H1 (cell line): ENCODE measurements around the gene FMNL1. TPM values are rescaled to one million over a fixed set of nuclear protein-coding genes. Genes with fewer than 3 reads are reported as not detected.
A peak's percentile ranks its signal among the peaks of the same experiment; 100 is the strongest.

ENCODE experiments used
- CBX8 ChIP-seq: fragments of 300-800, 300-1000 bp; sonication (generic); IDR thresholded peaks from 2 replicates; pipeline ENCODE4 v1.7.1; 2016; ENCODE audit warnings: low read depth, low read length, borderline replicate concordance
- CREB1 ChIP-seq: IDR thresholded peaks from 2 replicates; pipeline ENCODE4 v1.6.1; 2012; ENCODE audit warnings: inconsistent platforms
- GABPA ChIP-seq: IDR thresholded peaks from 2 replicates; pipeline ENCODE4 v1.6.1; 2011; ENCODE audit warnings: mild to moderate bottlenecking, low read length, moderate library complexity, borderline replicate concordance; ENCODE audit not compliant: insufficient read depth
- RAD21 ChIP-seq, 2 experiments: IDR thresholded peaks in 1 of 2; conservative IDR thresholded peaks in 1 of 2; 2 replicates each; pipeline ENCODE4 v1.6.1; 2011; ENCODE audit warnings: low read depth in 2 of 2, low read length in 2 of 2, improper control_type of control experiment in 1 of 2, inconsistent platforms in 1 of 2, mild to moderate bottlenecking in 1 of 2, moderate library complexity in 1 of 2
- polyA plus RNA-seq, 7 experiments: library from polyadenylated mRNA; depleted of rRNA in 3 of 7; stranded (reverse) in 5 of 7; unstranded in 2 of 7; fragments of >200 nt in 5 of 7; fragments of 200-250 nt in 2 of 7; gene quantifications; 1 replicate in 5 of 7; 2 replicates in 1 of 7; 4 replicates in 1 of 7; pipeline versions ENCODE4 v1.2.1 to v1.2.3, GENCODE V29; 2011 to 2013; ENCODE audit warnings: missing spikeins in 2 of 7, mixed read lengths in 2 of 7
- total RNA-seq: library from RNA; stranded (reverse); fragmentation: NEBNext Ultra II Directional; extraction: Animal tissue kit (Norgen Biotek cat#: 25700); gene quantifications from 2 replicates; pipeline ENCODE4 v1.2.1, GENCODE V29; 2021
- TF ChIP-seq, protein P1 (sequence below): fragments of 300-600 bp; sonication (generic); IDR thresholded peaks from 2 replicates; pipeline ENCODE4 v1.7.1; 2012; ENCODE audit warnings: low read length, moderate library complexity, mild to moderate bottlenecking, inconsistent platforms; ENCODE audit not compliant: insufficient replicate concordance
- TF ChIP-seq, protein P2 (sequence below): IDR thresholded peaks from 2 replicates; pipeline ENCODE4 v1.6.1; 2012; ENCODE audit warnings: inconsistent platforms
- TF ChIP-seq, protein P3 (sequence below), 3 experiments: IDR thresholded peaks; 1 replicate in 2 of 3; 2 replicates in 1 of 3; pipeline versions ENCODE4 v1.5.1 to v1.6.1; 2011; ENCODE audit warnings: low read length in 3 of 3, mild to moderate bottlenecking in 3 of 3, inconsistent platforms in 2 of 3, low read depth in 1 of 3, moderate library complexity in 1 of 3; ENCODE audit not compliant: insufficient read depth in 1 of 3; ENCODE audit errors: control extremely low read depth in 1 of 3

Gene FMNL1
- total and polyA plus RNA-seq, 2 of the 8 experiments (the other 6 are each of a cell fraction or from before 2014, with no cell fraction given) = 2.5 to 8.6 TPM

DNA sequence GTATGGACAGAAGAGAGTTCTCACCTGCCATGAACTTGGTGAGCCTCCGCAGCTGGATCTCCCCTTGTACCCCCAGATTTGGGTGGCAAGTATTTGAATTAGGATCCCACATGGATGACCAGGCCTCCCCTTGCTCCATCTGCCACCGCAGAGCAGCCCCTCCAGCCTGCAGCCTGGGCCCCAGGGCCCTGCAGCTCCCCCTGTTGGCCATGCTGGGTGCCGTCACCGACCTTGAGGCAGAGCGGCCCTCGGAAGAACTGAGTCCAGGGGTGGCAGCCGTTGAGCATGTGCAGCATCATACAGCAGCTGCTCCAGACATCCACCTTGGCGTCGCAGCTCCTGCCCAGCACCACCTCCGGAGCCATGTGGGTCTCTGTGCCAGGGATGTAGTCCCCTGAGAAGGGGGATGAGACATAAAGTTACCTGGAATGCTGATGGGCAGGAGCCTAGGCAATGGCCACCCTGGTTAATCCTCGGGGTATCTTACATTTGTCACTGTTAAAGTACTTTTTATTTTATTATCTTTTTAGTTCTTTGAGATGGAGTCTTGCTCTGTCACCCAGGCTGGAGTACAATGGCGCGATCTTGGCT, 49.2 kb downstream of the FMNL1 start (continued):
- TF ChIP-seq, protein P1, sequence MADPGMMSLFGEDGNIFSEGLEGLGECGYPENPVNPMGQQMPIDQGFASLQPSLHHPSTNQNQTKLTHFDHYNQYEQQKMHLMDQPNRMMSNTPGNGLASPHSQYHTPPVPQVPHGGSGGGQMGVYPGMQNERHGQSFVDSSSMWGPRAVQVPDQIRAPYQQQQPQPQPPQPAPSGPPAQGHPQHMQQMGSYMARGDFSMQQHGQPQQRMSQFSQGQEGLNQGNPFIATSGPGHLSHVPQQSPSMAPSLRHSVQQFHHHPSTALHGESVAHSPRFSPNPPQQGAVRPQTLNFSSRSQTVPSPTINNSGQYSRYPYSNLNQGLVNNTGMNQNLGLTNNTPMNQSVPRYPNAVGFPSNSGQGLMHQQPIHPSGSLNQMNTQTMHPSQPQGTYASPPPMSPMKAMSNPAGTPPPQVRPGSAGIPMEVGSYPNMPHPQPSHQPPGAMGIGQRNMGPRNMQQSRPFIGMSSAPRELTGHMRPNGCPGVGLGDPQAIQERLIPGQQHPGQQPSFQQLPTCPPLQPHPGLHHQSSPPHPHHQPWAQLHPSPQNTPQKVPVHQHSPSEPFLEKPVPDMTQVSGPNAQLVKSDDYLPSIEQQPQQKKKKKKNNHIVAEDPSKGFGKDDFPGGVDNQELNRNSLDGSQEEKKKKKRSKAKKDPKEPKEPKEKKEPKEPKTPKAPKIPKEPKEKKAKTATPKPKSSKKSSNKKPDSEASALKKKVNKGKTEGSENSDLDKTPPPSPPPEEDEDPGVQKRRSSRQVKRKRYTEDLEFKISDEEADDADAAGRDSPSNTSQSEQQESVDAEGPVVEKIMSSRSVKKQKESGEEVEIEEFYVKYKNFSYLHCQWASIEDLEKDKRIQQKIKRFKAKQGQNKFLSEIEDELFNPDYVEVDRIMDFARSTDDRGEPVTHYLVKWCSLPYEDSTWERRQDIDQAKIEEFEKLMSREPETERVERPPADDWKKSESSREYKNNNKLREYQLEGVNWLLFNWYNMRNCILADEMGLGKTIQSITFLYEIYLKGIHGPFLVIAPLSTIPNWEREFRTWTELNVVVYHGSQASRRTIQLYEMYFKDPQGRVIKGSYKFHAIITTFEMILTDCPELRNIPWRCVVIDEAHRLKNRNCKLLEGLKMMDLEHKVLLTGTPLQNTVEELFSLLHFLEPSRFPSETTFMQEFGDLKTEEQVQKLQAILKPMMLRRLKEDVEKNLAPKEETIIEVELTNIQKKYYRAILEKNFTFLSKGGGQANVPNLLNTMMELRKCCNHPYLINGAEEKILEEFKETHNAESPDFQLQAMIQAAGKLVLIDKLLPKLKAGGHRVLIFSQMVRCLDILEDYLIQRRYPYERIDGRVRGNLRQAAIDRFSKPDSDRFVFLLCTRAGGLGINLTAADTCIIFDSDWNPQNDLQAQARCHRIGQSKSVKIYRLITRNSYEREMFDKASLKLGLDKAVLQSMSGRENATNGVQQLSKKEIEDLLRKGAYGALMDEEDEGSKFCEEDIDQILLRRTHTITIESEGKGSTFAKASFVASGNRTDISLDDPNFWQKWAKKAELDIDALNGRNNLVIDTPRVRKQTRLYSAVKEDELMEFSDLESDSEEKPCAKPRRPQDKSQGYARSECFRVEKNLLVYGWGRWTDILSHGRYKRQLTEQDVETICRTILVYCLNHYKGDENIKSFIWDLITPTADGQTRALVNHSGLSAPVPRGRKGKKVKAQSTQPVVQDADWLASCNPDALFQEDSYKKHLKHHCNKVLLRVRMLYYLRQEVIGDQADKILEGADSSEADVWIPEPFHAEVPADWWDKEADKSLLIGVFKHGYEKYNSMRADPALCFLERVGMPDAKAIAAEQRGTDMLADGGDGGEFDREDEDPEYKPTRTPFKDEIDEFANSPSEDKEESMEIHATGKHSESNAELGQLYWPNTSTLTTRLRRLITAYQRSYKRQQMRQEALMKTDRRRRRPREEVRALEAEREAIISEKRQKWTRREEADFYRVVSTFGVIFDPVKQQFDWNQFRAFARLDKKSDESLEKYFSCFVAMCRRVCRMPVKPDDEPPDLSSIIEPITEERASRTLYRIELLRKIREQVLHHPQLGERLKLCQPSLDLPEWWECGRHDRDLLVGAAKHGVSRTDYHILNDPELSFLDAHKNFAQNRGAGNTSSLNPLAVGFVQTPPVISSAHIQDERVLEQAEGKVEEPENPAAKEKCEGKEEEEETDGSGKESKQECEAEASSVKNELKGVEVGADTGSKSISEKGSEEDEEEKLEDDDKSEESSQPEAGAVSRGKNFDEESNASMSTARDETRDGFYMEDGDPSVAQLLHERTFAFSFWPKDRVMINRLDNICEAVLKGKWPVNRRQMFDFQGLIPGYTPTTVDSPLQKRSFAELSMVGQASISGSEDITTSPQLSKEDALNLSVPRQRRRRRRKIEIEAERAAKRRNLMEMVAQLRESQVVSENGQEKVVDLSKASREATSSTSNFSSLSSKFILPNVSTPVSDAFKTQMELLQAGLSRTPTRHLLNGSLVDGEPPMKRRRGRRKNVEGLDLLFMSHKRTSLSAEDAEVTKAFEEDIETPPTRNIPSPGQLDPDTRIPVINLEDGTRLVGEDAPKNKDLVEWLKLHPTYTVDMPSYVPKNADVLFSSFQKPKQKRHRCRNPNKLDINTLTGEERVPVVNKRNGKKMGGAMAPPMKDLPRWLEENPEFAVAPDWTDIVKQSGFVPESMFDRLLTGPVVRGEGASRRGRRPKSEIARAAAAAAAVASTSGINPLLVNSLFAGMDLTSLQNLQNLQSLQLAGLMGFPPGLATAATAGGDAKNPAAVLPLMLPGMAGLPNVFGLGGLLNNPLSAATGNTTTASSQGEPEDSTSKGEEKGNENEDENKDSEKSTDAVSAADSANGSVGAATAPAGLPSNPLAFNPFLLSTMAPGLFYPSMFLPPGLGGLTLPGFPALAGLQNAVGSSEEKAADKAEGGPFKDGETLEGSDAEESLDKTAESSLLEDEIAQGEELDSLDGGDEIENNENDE = no peak
- TF ChIP-seq RAD21 (IDR thresholded peaks at IDR 0.05 in 1 of 2, conservative IDR thresholded peaks at IDR 0.05 in 1 of 2; ENCODE audit: low read depth in 2 of 2, low read length in 2 of 2) (peak; percentile 69 to 81), CREB1 (peak; percentile 15; the same call in 1 of the 2 replicates), CBX8 (no peak), GABPA (peak; percentile 61; the same call in 1 of the 2 replicates)
- TF ChIP-seq, protein P2, sequence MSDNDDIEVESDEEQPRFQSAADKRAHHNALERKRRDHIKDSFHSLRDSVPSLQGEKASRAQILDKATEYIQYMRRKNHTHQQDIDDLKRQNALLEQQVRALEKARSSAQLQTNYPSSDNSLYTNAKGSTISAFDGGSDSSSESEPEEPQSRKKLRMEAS = peak; percentile 58
- TF ChIP-seq, protein P3, sequence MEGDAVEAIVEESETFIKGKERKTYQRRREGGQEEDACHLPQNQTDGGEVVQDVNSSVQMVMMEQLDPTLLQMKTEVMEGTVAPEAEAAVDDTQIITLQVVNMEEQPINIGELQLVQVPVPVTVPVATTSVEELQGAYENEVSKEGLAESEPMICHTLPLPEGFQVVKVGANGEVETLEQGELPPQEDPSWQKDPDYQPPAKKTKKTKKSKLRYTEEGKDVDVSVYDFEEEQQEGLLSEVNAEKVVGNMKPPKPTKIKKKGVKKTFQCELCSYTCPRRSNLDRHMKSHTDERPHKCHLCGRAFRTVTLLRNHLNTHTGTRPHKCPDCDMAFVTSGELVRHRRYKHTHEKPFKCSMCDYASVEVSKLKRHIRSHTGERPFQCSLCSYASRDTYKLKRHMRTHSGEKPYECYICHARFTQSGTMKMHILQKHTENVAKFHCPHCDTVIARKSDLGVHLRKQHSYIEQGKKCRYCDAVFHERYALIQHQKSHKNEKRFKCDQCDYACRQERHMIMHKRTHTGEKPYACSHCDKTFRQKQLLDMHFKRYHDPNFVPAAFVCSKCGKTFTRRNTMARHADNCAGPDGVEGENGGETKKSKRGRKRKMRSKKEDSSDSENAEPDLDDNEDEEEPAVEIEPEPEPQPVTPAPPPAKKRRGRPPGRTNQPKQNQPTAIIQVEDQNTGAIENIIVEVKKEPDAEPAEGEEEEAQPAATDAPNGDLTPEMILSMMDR (IDR thresholded peaks at IDR 0.05; ENCODE audit: control extremely low read depth in 1 of 3, insufficient read depth in 1 of 3, low read depth in 1 of 3, low read length in 3 of 3) = peak; percentile 93 to 100 (median 96)
